ENCODE measurements around the gene KMT2E.

- no peak for TF ChIP-seq POLR2A (IDR thresholded peaks at IDR 0.05; ENCODE audit: low read depth, low read length)
- TF ChIP-seq, protein P1, sequence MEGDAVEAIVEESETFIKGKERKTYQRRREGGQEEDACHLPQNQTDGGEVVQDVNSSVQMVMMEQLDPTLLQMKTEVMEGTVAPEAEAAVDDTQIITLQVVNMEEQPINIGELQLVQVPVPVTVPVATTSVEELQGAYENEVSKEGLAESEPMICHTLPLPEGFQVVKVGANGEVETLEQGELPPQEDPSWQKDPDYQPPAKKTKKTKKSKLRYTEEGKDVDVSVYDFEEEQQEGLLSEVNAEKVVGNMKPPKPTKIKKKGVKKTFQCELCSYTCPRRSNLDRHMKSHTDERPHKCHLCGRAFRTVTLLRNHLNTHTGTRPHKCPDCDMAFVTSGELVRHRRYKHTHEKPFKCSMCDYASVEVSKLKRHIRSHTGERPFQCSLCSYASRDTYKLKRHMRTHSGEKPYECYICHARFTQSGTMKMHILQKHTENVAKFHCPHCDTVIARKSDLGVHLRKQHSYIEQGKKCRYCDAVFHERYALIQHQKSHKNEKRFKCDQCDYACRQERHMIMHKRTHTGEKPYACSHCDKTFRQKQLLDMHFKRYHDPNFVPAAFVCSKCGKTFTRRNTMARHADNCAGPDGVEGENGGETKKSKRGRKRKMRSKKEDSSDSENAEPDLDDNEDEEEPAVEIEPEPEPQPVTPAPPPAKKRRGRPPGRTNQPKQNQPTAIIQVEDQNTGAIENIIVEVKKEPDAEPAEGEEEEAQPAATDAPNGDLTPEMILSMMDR (IDR thresholded peaks at IDR 0.05; ENCODE audit: extremely low read depth in 1 of 2, insufficient read depth in 1 of 2, low read depth in 1 of 2, low read length in 2 of 2), result no peak
- TF ChIP-seq, protein P2, sequence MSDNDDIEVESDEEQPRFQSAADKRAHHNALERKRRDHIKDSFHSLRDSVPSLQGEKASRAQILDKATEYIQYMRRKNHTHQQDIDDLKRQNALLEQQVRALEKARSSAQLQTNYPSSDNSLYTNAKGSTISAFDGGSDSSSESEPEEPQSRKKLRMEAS (IDR thresholded peaks at IDR 0.05; ENCODE audit: insufficient read depth, insufficient read length), result no peak
- TF ChIP-seq EZH2 (IDR thresholded peaks at IDR 0.05; ENCODE audit: borderline replicate concordance, low read depth, low read length, severe bottlenecking), result no peak
- TF ChIP-seq POLR2AphosphoS5 (IDR thresholded peaks at IDR 0.05; ENCODE audit: insufficient read depth, low read depth, low read length), result no peak
- no peak for TF ChIP-seq MYC (IDR thresholded peaks at IDR 0.05; ENCODE audit: low read depth, low read length)
- TF ChIP-seq FOS (IDR thresholded peaks at IDR 0.05; ENCODE audit: borderline replicate concordance, insufficient read depth, low read length), result no peak
- TF ChIP-seq JUN (IDR thresholded peaks at IDR 0.05; ENCODE audit: borderline replicate concordance, insufficient read depth, insufficient read length, low read depth), result no peak
- no peak for TF ChIP-seq GATA2 (IDR thresholded peaks at IDR 0.05; ENCODE audit: insufficient read depth, insufficient read length, low read depth, low read length)
Measured at GRCh38 chr7:105016709-105017656, 3.0 kb downstream of the KMT2E start.

Data from endothelial cell of umbilical vein (primary cell).